ENCODE measurements around the gene ANKRD12. TPM values are rescaled to one million over a fixed set of nuclear protein-coding genes. Genes with fewer than 3 reads are reported as not detected.

The ANKRD12 gene
- total RNA-seq, 2 experiments from 2014 or later = 57.5 to 96.0 TPM

DNA sequence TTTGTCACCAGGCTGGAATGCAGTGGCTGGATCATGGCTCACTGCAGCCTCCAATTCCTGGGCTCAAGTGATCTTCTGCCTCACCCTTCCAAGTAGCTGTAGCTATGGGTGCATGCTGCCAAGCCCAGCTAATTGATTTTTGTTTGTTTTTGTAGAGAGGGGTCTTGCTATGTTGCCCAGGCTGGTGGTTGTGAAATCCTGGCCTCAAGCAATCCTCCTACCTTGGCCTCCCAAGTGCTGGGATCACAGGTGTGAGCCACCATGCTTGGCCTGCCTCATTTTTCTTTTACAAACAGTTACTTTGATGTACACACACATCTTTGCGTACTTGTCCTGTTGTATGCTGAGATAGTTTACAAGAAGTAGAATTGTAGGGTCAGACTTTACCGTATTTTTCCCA is 13.1 kb upstream of the ANKRD12 start:
- DNase-seq (no peak), ATAC-seq (no peak)
- Mint-ChIP-seq H3K27me3 (no peaks in the 10 kb centered on the region), H3K36me3 (ENCODE audit: low read depth) (peaks cover 66% of the 10 kb centered on the region), H3K27ac (peak overlapping the region; percentile 29), H3K9me3 (ENCODE audit: low read depth) (no peaks in the 10 kb centered on the region), H3K4me1 (peaks cover 59% of the 10 kb centered on the region), H3K4me3 (no peak overlapping the region)
- POLR2A ChIA-PET = interaction anchor here (1.1 kb wide), 1 partner anchor 17 kb away, joined by 3 read pairs; no protein-coding TSS in a partner anchor
- intact Hi-C loops (cut with DNase I, micrococcal nuclease) = no loop called here
- CTCF ChIA-PET = interaction anchor here (0.6 to 2.5 kb wide), 2 partner anchors 8 to 12 kb away, joined by 3 to 5 read pairs; no protein-coding TSS in a partner anchor

DNA sequence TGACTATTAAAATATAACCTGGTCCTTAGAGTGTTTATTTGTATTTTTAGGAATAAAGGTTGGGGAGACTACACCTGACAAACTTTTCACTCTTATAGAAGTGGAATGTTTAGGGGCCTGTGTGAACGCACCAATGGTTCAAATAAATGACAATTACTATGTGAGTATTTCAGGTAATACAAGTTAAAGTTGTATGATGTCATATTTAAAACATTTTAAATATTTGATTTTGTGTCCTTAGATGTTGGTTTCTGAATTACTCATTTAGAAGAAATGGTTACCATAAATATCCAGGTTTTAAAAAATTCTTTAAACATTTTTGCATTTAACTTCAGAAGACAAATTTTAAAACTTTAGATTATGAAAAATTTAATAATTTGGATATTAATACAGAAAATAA is 11.8 kb upstream of the ANKRD12 start:
- ATAC-seq (no peak), DNase-seq (no peak)
- Mint-ChIP-seq H3K27me3 (no peaks in the 10 kb centered on the region), H3K36me3 (ENCODE audit: low read depth) (peaks cover 65% of the 10 kb centered on the region), H3K4me1 (peaks cover 58% of the 10 kb centered on the region), H3K9me3 (ENCODE audit: low read depth) (no peaks in the 10 kb centered on the region), H3K4me3 (no peak overlapping the region), H3K27ac (no peak overlapping the region)
- CTCF ChIA-PET = interaction anchor here (0.6 to 1.7 kb wide), 6 partner anchors 14 to 392 kb away, joined by 3 to 8 read pairs (median 3); no protein-coding TSS in a partner anchor
- POLR2A ChIA-PET = interaction anchor here (0.6 to 1.2 kb wide), 2 partner anchors 12 to 44 kb away, joined by 3 to 4 read pairs; no protein-coding TSS in a partner anchor
- intact Hi-C loops (cut with DNase I, micrococcal nuclease) = no loop called here

DNA sequence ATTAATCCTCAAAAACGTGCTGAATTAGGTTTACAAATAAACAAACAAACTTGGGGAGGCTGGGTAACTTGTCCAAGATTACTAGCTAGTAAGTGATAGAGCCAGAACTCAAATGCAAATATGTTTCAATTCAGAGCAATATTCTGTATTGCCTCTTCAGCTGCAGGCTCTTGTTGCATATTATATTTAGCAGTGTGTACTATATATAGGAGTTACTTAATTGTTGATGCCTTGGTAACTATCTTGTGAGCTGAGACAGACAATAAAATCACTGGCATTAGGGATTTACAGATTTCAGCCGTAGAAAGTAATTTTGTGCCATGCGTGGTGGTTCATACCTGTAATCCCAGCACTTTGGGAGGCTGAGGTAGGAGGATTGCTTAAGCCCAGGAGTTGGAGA is 10.2 kb upstream of the ANKRD12 start:
- Mint-ChIP-seq H3K4me1 (peaks cover 52% of the 10 kb centered on the region), H3K27ac (no peak overlapping the region), H3K27me3 (no peaks in the 10 kb centered on the region), H3K36me3 (ENCODE audit: low read depth) (peaks cover 60% of the 10 kb centered on the region), H3K9me3 (ENCODE audit: low read depth) (no peaks in the 10 kb centered on the region), H3K4me3 (no peak overlapping the region)
- ATAC-seq (no peak), DNase-seq (no peak)
- CTCF ChIA-PET = interaction anchor here (0.9 to 1.9 kb wide), 9 partner anchors 8 to 56 kb away, joined by 3 to 6 read pairs (median 4); no protein-coding TSS in a partner anchor
- POLR2A ChIA-PET = interaction anchor here (0.7 to 1.2 kb wide), 3 partner anchors 14 to 49 kb away, joined by 3 to 4 read pairs (median 4); no protein-coding TSS in a partner anchor
- intact Hi-C loops (cut with DNase I, micrococcal nuclease) = no loop called here

DNA sequence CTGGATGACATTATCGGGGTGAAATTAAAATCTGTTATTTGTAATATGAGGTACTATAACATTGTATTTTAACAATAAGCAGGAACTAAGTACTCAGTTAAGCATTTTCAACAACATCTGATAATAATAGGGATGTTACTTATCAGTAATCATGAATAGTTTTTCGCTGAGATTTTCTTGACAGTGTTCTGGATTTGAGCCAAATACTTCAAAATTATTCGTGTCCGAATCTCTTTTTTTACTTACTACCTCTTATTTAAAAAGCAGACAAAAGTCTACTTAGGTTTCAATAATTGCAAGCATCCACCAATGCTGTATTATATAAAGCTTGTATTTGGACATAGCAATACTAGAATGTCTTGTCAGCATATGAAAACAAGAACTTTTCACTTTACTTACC is 6.4 kb upstream of the ANKRD12 start:
- Mint-ChIP-seq H3K36me3 (ENCODE audit: low read depth) (peaks cover 61% of the 10 kb centered on the region), H3K9me3 (ENCODE audit: low read depth) (no peaks in the 10 kb centered on the region), H3K27ac (no peak overlapping the region), H3K4me1 (peaks cover 48% of the 10 kb centered on the region), H3K4me3 (no peak overlapping the region), H3K27me3 (no peaks in the 10 kb centered on the region)
- ChIA-PET CTCF (no interaction called here), POLR2A (no interaction called here)
- no peak for DNase-seq
- intact Hi-C loops (cut with DNase I, micrococcal nuclease) = no loop called here
- no peak for ATAC-seq

DNA sequence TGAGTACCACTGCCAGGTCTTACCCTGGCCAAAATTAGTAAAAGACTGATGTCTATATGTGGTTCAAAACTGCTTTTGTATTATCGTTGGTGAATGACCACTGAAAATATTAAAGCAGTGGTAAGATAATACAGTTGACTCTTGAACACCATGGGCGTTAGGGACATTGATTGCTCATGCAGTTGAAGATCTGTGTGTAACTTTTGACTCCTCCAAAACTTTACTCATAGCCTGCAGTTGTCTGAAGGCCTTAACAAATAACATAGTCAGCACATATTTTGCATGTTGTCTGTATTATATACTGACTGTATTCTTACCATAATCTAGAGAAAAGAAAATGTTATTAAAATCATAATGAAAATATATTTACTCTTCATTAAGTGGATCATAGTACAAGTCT is 5.8 kb upstream of the ANKRD12 start:
- Mint-ChIP-seq H3K4me1 (peaks cover 48% of the 10 kb centered on the region), H3K27me3 (no peaks in the 10 kb centered on the region), H3K27ac (no peak overlapping the region), H3K36me3 (ENCODE audit: low read depth) (peaks cover 62% of the 10 kb centered on the region), H3K4me3 (no peak overlapping the region), H3K9me3 (ENCODE audit: low read depth) (no peaks in the 10 kb centered on the region)
- intact Hi-C loops (cut with DNase I, micrococcal nuclease) = no loop called here
- ATAC-seq (peak; percentile 27), DNase-seq (no peak)
- ChIA-PET POLR2A (no interaction called here), CTCF (interaction anchor here (1.2 to 1.7 kb wide), 3 partner anchors 9 to 25 kb away, joined by 3 to 6 read pairs (median 5); no protein-coding TSS in a partner anchor)

DNA sequence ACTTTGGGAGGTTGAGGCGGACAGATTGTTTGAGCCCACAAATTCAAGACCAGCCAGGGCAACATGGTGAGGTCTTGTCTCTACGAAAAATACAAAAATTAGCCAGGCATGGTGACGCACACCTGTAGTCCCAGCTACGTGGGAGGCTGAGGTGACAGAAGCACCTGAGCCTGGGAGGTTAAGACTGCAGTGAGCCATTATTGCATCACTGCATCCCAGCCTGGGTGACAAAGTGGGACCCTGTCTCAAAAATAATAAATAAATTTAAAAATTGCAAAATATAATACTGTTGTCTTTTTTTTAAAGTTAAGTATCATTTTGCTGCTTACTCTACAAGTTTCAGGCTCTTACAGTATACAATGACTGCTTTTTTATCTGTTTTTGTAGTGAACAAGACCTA is 4.0 kb upstream of the ANKRD12 start:
- DNase-seq (no peak), ATAC-seq (no peak)
- Mint-ChIP-seq H3K36me3 (ENCODE audit: low read depth) (peaks cover 56% of the 10 kb centered on the region), H3K27me3 (no peaks in the 10 kb centered on the region), H3K9me3 (ENCODE audit: low read depth) (no peaks in the 10 kb centered on the region), H3K4me3 (no peak overlapping the region), H3K27ac (peak overlapping the region; percentile 52), H3K4me1 (peaks cover 43% of the 10 kb centered on the region)
- ChIA-PET POLR2A (interaction anchor here (0.6 to 1.0 kb wide), 2 partner anchors 14 to 50 kb away, joined by 4 to 5 read pairs; no protein-coding TSS in a partner anchor), CTCF (interaction anchor here (0.6 to 1.7 kb wide), 3 partner anchors 15 to 59 kb away, joined by 3 to 6 read pairs (median 3); no protein-coding TSS in a partner anchor)
- intact Hi-C loops (cut with DNase I, micrococcal nuclease) = no loop called here

DNA sequence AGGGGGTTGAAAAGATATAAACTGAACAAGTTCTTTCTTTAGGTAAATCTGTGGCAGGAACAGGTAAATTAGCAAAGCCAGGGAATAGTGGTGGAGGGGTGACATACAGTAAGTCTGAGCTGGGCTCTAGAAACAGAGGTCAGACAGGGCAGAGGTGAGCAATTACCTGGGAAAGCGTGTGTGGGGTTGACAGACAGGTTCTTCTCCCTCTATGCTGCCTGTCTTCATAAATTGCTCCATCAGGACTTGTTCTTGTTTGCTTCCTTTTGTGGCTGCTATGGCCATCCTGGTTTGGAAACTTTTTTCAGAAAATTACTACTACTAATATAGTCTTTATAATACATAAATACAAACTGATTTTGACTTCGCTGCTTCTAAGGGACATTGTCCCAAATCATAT is 3.4 kb upstream of the ANKRD12 start:
- ChIA-PET POLR2A (interaction anchor here (0.6 kb wide), 1 partner anchor 15 kb away, joined by 5 read pairs; no protein-coding TSS in a partner anchor), CTCF (interaction anchor here (1.0 kb wide), 1 partner anchor 51 kb away, joined by 4 read pairs; no protein-coding TSS in a partner anchor)
- no peaks in the 10 kb centered on the region for H3K9me3 Mint-ChIP-seq (ENCODE audit: low read depth)
- no peak overlapping the region for H3K4me3 Mint-ChIP-seq
- ATAC-seq (no peak), DNase-seq (no peak)
- peaks cover 56% of the 10 kb centered on the region for H3K36me3 Mint-ChIP-seq (ENCODE audit: low read depth)
- intact Hi-C loops (cut with DNase I, micrococcal nuclease) = no loop called here
- H3K4me1 Mint-ChIP-seq = peaks cover 40% of the 10 kb centered on the region
- H3K27me3 Mint-ChIP-seq = no peaks in the 10 kb centered on the region
- H3K27ac Mint-ChIP-seq = peak overlapping the region; percentile 52

DNA sequence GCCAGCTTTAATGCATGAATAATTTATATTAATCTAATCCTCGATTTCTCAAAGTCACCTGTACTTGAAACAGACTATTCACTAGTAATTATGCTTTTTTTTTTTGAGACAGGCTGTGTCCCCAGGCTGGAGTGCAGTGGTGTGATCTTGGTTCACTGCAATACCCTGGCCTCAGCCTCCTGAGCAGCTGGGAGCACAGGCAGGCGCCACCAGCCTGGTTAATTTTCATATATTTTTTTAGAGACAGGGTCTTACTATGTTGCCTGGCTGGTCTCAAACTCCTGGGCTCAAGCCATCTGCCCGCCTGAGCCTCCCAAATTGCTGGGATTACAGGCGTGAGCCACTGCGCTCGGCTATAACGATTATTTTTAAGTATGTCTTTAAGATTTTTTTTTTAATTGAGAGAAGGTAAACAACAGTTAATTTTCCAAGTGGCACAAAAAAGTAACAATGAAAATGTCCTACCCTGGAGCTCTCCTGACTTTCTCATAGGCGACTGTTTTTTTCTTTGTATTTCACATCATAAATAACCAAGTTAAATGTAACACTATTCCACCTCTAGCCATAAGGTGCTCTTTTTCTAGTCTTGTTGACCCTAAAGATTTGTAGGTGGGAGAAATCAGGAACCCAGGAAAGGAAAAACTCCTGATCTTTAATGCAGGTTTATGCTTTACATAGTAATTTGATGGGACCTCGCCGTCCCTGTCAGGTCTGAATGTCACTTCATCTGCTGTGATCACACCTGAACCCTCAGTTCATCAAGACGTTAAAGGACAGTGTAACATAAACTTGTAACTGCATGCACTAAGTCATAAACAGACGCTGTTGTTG is 1.3 kb upstream of the ANKRD12 start:
- H3K4me3 Mint-ChIP-seq = peak overlapping the region; percentile 86
- ATAC-seq (no peak), DNase-seq (no peak)
- peaks cover 45% of the 10 kb centered on the region for H3K4me1 Mint-ChIP-seq
- POLR2A ChIA-PET = interaction anchor here (0.5 to 5.2 kb wide), 6 partner anchors 17 to 53 kb away, joined by 3 to 30 read pairs (median 5); partner anchors contain the start of gene NDUFV2
- no peaks in the 10 kb centered on the region for H3K27me3 Mint-ChIP-seq
- peak overlapping the region; percentile 86 for H3K27ac Mint-ChIP-seq
- CTCF ChIA-PET = interaction anchor here (0.6 to 1.4 kb wide), 10 partner anchors 8 to 532 kb away, joined by 3 to 6 read pairs (median 4); no protein-coding TSS in a partner anchor
- no peaks in the 10 kb centered on the region for H3K9me3 Mint-ChIP-seq (ENCODE audit: low read depth)
- intact Hi-C loops (cut with DNase I, micrococcal nuclease) = loop anchor here (1.0 to 5.0 kb wide), 4 partner anchors 13 to 528 kb away; partner anchors contain the start of gene RAB12 (in 1 of the 2)
- H3K36me3 Mint-ChIP-seq (ENCODE audit: low read depth) = peaks cover 53% of the 10 kb centered on the region

DNA sequence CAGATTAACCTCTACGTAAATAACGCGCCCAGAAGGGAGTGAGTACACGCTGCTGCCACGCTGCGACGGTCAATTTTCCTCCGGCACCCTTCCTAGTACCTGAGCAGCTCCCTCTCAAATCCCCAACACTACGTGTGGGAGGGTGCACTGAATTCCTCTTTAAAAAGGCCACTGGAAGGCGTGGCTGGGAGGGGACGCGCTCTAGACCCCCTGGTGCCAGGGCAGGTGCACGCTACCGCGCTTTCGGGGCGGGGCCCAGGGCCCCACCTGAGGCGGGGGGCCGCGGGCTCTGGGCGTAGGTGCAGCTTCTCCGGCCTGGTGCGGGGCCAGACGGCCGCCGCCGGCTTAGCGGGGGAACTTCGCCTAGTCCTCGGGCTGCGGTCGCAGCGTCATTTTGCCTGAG is 668 bp upstream of the ANKRD12 start:
- POLR2A ChIA-PET = interaction anchor here (0.5 to 5.2 kb wide), 6 partner anchors 18 to 53 kb away, joined by 3 to 30 read pairs (median 5); partner anchors contain the start of gene NDUFV2
- H3K36me3 Mint-ChIP-seq (ENCODE audit: low read depth) = peaks cover 50% of the 10 kb centered on the region
- CTCF ChIA-PET = interaction anchor here (0.7 to 1.4 kb wide), 7 partner anchors 9 to 40 kb away, joined by 3 to 6 read pairs (median 4); no protein-coding TSS in a partner anchor
- H3K4me3 Mint-ChIP-seq = peak overlapping the region; percentile 86
- no peaks in the 10 kb centered on the region for H3K27me3 Mint-ChIP-seq
- no peaks in the 10 kb centered on the region for H3K9me3 Mint-ChIP-seq (ENCODE audit: low read depth)
- no peak for DNase-seq
- peaks cover 47% of the 10 kb centered on the region for H3K4me1 Mint-ChIP-seq
- intact Hi-C loops (cut with DNase I, micrococcal nuclease) = loop anchor here (1.0 to 5.0 kb wide), 13 partner anchors 14 to 777 kb away; partner anchors contain the start of genes NDUFV2 (in 2 of the 2), MTCL1 (in 1 of the 2), RAB12 (in 1 of the 2) and RALBP1 (in 1 of the 2)
- ATAC-seq = peak; percentile 14
- H3K27ac Mint-ChIP-seq = peak overlapping the region; percentile 96

DNA sequence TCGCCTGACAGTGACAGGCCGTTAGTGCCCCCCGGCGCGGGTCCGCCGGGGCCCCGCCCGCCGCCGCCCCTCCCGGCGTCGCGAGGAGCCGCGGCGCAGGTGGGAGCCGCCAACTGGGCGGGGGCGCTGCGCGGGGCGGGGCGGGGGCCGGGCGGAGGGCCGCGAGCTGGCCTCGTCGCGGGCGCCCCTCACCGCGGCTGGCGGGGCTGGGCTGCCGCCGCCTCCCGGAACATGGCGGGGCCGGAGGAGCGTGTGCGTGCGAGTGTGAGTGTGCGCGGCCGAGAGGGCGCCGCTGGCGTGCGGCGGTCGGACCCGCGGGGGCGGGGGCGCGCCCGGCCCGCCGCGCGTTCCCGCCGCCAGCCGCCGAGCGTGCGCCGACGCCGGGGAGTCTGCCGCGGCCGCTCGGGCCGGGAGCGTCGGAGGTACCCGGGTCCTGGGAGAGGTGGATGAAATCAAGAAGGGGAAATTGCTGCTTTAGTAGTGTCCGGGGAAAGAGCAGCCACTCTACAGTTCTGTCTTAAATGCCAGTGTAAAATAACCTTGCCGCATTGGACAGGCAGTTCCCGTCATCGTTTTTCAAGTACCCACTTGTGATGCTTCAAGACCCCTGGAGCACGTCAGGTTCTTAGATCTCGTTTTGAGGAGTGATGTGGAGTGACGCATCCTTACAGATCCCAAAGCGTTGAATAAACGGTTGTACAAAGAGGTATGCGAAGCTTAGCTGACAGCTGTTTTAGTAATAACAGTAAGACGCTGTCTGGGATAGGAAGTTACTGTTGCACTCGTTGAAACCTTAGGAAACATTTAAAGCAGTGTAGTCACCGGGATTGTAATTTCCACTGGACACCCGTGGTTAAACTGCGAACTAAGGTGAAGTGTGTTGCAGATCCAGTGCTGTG is 836 bp downstream of the ANKRD12 start:
- H3K27ac Mint-ChIP-seq = peak overlapping the region; percentile 92
- POLR2A ChIA-PET = interaction anchor here (0.8 to 5.2 kb wide), 10 partner anchors 20 to 64 kb away, joined by 3 to 30 read pairs (median 6); partner anchors contain the start of gene NDUFV2
- peak; percentile 33 for ATAC-seq
- no peaks in the 10 kb centered on the region for H3K27me3 Mint-ChIP-seq
- H3K9me3 Mint-ChIP-seq (ENCODE audit: low read depth) = no peaks in the 10 kb centered on the region
- peaks cover 49% of the 10 kb centered on the region for H3K36me3 Mint-ChIP-seq (ENCODE audit: low read depth)
- peak overlapping the region; percentile 86 for H3K4me3 Mint-ChIP-seq
- H3K4me1 Mint-ChIP-seq = peaks cover 61% of the 10 kb centered on the region
- intact Hi-C loops (cut with DNase I, micrococcal nuclease) = loop anchor here (1.0 to 5.0 kb wide), 10 partner anchors 43 to 530 kb away; partner anchors contain the start of genes MTCL1 (in 1 of the 2), RAB12 (in 1 of the 2) and TWSG1 (in 1 of the 2)
- CTCF ChIA-PET = interaction anchor here (0.9 to 2.4 kb wide), 4 partner anchors 21 to 64 kb away, joined by 4 to 15 read pairs (median 5); no protein-coding TSS in a partner anchor
- peak; percentile 82 for DNase-seq
